ENCODE measurements around the gene FBXO11. TPM values are rescaled to one million over a fixed set of nuclear protein-coding genes. Genes with fewer than 3 reads are reported as not detected.
"Not testable (repeated sequence)": the region's sequence is repeated elsewhere in the genome, so short reads cannot be mapped to it uniquely, and the experiment has no call there.

Gene FBXO11
- total RNA-seq, 1 donor from 2014 or later, result 36.7 TPM

DNA sequence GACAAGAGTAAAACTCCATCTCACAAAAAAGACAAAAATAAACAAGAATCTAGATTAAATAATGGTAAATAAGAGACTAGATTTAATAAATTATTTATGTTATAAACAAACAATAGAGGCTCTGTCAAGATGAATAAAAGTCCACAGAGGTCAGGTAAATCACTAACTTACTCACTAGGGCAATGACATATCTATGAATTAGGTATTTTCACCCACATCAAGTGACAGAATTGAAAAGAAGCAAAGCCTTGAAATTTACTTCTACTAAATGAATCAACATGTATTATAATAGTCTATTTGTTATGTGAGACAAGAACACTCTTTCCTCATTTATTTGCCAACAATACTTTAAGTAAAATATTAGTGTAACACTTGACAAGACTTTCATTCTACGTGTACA is 41.7 kb downstream of the FBXO11 start:
- H3K4me3 ChIP-seq (ENCODE audit: low read depth, low read length), result no peak overlapping the region
- DNase-seq (ENCODE audit: low read depth), result no peak
- TF ChIP-seq, protein P1, sequence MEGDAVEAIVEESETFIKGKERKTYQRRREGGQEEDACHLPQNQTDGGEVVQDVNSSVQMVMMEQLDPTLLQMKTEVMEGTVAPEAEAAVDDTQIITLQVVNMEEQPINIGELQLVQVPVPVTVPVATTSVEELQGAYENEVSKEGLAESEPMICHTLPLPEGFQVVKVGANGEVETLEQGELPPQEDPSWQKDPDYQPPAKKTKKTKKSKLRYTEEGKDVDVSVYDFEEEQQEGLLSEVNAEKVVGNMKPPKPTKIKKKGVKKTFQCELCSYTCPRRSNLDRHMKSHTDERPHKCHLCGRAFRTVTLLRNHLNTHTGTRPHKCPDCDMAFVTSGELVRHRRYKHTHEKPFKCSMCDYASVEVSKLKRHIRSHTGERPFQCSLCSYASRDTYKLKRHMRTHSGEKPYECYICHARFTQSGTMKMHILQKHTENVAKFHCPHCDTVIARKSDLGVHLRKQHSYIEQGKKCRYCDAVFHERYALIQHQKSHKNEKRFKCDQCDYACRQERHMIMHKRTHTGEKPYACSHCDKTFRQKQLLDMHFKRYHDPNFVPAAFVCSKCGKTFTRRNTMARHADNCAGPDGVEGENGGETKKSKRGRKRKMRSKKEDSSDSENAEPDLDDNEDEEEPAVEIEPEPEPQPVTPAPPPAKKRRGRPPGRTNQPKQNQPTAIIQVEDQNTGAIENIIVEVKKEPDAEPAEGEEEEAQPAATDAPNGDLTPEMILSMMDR (conservative IDR thresholded peaks at IDR 0.05; ENCODE audit: low read depth, low read length), result no peak

DNA sequence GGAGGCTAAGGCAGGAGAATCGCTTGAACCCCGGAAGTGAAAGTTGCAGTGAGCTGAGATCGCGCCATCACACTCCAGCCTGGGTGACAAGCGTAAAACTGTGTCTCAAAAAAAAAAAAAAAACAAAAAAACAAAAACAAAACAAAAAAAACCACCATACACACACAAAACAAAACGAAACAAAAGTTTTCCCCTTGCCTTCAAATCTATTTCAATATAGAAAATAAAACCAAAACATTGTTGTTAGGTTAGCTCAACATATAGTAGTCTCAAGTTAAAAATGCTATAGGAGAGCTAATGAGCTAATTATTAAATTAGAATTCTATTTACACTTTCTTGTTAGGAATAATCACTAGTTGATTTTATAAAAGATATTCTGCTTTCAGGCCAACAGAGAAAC is 43.3 kb downstream of the FBXO11 start:
- TF ChIP-seq, protein P1 (conservative IDR thresholded peaks at IDR 0.05; ENCODE audit: low read depth, low read length), result no peak
- no peak overlapping the region for H3K4me3 ChIP-seq (ENCODE audit: low read depth, low read length)
- no peak for DNase-seq (ENCODE audit: low read depth)

DNA sequence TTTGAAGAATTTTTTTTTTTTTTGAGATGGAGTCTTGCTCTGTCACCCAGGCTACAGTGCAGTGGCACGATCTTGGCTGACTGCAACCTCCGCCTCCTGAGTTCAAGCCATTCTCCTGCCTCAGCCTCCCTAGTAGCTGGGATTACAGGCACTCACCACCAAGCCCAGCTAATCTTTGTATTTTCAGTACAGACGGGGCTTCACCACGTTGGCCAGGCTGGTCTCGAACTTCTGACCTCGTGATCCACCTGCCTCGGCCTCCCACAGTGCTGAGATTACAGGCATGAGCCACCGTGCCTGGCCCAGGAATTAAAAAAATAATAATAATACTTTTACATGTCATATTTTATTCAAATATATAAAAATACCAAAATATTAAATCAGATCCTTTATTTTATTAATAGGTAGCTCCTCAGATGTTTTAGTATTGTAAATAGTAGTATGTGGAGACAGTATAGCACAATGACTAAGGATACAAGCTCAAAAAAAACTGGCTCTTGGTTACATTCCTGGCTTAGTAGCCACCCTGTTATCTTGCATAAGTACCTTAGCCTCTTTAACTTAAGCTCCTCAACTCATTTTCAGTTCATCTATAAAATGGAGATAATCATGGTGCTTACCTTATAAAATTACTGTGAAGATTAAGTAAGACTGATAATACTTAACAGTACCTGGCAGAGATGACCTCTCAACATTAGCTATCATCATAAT is 53.1 kb downstream of the FBXO11 start:
- not testable (repeated sequence) for H3K4me3 ChIP-seq (ENCODE audit: low read depth, low read length); DNase-seq (ENCODE audit: low read depth)

DNA sequence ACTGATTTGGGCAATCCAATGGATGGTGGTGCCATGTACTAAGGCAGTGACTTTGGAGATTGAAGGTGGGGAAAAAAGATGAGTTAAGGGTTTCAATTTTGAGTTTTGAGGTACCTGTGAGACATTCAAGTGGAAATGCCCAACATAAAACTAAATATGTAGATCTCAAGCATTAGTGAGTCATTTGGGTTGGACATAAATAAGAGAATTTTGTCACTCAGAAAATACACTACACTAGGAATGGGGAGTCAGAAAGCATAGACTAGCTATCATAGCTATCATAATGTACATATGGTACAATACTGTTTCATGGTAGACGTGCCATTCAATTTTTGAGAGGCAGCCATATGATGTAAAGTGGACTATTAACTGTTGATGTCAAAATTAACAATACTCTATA is 56.1 kb downstream of the FBXO11 start:
- TF ChIP-seq, protein P1 (conservative IDR thresholded peaks at IDR 0.05; ENCODE audit: low read depth, low read length), result no peak
- DNase-seq (ENCODE audit: low read depth), result no peak
- no peak overlapping the region for H3K4me3 ChIP-seq (ENCODE audit: low read depth, low read length)

DNA sequence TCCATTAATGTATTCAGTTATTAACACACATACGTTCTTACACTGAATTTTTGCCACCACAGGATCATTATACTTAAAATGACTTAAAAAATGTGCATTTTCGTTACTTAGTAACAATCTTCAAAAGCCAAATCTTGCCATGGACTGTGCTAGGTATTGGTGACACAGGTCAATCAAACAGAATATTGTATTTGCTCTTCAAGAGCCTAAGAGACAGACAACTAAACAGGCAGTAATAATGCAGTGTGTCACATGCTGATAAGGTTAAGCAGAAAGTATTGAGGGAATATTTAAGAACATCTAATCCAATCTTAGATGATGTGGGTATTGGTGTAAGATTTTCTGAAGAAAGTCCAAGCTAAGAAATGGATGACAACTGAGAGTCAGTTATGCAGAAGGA is 56.9 kb downstream of the FBXO11 start:
- no peak for DNase-seq (ENCODE audit: low read depth)
- H3K4me3 ChIP-seq (ENCODE audit: low read depth, low read length), result no peak overlapping the region
- TF ChIP-seq, protein P1 (conservative IDR thresholded peaks at IDR 0.05; ENCODE audit: low read depth, low read length), result no peak

DNA sequence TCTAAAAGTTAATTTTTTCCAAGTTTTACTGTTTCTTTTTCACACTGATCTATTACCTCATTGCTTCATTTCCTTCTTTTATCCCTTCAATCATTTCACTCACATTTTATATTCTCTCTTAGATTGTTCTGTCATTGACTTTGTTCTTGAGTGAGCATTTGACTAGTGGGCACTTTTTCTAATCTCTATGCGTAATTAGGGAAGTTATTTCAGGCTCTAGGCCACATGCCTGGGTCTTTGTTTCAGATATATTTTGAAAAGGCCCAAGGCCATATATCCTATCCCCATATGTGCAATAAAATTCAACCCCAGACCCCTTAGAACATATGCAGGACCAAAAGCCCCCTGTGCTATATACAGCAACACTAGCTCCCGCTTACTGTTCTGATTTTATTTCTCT is 62.1 kb downstream of the FBXO11 start:
- DNase-seq (ENCODE audit: low read depth), result no peak
- TF ChIP-seq, protein P1 (conservative IDR thresholded peaks at IDR 0.05; ENCODE audit: low read depth, low read length), result no peak
- no peak overlapping the region for H3K4me3 ChIP-seq (ENCODE audit: low read depth, low read length)

DNA sequence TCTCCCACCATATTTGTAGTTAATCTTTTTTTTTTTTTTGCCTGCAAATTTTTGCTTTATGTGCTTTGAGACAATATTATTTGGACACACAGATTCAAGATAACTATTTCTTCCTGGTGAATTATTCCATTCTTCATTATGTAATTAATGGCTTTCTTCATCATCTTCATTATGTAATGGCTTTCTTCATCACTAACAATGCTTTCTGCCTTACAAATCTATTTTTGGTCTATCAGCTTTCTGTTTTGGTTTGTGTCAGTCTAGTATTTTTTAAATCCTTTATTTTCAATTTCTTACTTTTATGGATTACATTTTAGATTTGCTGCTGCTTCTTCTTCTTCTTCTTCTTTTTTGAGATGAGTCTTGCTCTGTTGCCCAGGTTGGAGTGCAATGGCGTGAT is 62.9 kb downstream of the FBXO11 start:
- no peak for DNase-seq (ENCODE audit: low read depth)
- H3K4me3 ChIP-seq (ENCODE audit: low read depth, low read length), result no peak overlapping the region
- TF ChIP-seq, protein P1 (conservative IDR thresholded peaks at IDR 0.05; ENCODE audit: low read depth, low read length), result no peak

All from epithelial cell of proximal tubule (primary cell).